22Rv1 (cell line): ENCODE data around the gene SYT15.
"Not testable (repeated sequence)": the region's sequence is repeated elsewhere in the genome, so short reads cannot be mapped to it uniquely, and the experiment has no call there.

Experiments used
- ZFX ChIP-seq: fragments of 450-650 bp; IDR thresholded peaks from 2 replicates; pipeline ENCODE4 v1.6.1; 2017; ENCODE audit warnings: antibody characterized with exemption, borderline replicate concordance
- TF ChIP-seq, protein P1 (sequence below): fragments of 450-650 bp; IDR thresholded peaks from 2 replicates; pipeline ENCODE4 v1.5.1; 2017; ENCODE audit warnings: mild to moderate bottlenecking

DNA sequence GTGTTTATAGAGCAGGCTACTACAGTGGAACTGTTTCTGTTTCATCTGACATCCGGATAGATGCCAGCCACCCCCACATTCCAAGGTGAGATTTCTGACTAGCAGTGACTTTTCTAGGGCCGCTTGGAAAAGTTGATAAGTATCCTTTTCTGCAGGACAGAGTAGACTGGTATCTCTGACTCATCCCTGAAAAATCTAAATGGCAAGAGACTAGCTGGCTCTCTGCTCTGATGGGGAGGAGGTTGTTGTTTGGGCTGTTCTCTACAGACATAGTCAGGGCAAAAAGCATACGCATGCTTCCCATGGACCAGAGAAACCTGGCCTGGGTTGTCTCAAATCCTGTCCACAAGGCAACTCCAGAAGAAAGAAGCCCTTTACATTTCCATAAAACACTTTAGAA, 10.7 kb downstream of the SYT15 start:
- TF ChIP-seq, protein P1, sequence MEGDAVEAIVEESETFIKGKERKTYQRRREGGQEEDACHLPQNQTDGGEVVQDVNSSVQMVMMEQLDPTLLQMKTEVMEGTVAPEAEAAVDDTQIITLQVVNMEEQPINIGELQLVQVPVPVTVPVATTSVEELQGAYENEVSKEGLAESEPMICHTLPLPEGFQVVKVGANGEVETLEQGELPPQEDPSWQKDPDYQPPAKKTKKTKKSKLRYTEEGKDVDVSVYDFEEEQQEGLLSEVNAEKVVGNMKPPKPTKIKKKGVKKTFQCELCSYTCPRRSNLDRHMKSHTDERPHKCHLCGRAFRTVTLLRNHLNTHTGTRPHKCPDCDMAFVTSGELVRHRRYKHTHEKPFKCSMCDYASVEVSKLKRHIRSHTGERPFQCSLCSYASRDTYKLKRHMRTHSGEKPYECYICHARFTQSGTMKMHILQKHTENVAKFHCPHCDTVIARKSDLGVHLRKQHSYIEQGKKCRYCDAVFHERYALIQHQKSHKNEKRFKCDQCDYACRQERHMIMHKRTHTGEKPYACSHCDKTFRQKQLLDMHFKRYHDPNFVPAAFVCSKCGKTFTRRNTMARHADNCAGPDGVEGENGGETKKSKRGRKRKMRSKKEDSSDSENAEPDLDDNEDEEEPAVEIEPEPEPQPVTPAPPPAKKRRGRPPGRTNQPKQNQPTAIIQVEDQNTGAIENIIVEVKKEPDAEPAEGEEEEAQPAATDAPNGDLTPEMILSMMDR = not testable (repeated sequence)
- not testable (repeated sequence) for TF ChIP-seq ZFX
